ENCODE measurements around the gene PIEZO1. TPM values are rescaled to one million over a fixed set of nuclear protein-coding genes. Genes with fewer than 3 reads are reported as not detected.

Gene PIEZO1
- total RNA-seq, 1 experiment from 2014 or later, result 71.1 TPM

DNA sequence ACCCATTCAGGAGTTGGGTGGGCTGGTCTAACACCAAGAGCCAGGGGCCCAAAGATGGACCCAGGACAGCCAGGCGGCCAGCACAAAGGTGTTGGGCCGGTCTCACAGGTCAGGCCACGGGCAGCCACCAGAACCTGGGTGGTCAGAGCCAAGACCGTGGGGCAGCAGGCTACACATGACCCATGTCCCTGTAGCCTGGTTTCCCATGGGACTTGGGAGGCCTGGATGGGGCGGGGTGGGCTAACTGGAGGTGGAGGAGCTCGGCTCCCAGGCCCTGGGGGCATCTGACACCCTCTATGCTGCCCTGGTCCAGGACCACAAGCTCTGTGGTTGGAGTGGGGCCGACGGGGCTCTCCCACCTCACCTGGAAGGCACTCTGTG is 61.5 kb downstream of the PIEZO1 start:
- H3K9me3 Mint-ChIP-seq, result no peaks in the 10 kb centered on the region
- H2BK5ac ChIP-seq (ENCODE audit: insufficient read length, low read length), result no peak overlapping the region
- H3K27me3 Mint-ChIP-seq (ENCODE audit: low read depth), result no peaks in the 10 kb centered on the region; the same call in 1 of the 2 replicates
- H4K20me1 ChIP-seq (ENCODE audit: control insufficient read depth, insufficient read depth, insufficient read length), result no peaks in the 10 kb centered on the region
- TF ChIP-seq, protein P1, sequence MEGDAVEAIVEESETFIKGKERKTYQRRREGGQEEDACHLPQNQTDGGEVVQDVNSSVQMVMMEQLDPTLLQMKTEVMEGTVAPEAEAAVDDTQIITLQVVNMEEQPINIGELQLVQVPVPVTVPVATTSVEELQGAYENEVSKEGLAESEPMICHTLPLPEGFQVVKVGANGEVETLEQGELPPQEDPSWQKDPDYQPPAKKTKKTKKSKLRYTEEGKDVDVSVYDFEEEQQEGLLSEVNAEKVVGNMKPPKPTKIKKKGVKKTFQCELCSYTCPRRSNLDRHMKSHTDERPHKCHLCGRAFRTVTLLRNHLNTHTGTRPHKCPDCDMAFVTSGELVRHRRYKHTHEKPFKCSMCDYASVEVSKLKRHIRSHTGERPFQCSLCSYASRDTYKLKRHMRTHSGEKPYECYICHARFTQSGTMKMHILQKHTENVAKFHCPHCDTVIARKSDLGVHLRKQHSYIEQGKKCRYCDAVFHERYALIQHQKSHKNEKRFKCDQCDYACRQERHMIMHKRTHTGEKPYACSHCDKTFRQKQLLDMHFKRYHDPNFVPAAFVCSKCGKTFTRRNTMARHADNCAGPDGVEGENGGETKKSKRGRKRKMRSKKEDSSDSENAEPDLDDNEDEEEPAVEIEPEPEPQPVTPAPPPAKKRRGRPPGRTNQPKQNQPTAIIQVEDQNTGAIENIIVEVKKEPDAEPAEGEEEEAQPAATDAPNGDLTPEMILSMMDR (conservative IDR thresholded peaks at IDR 0.05), result no peak
- H3K9me3 ChIP-seq (ENCODE audit: control insufficient read depth, low read depth, low read length), result no peaks in the 10 kb centered on the region
- no peak overlapping the region for H4K5ac ChIP-seq (ENCODE audit: insufficient read length, low read depth, low read length)
- H3K18ac ChIP-seq (ENCODE audit: insufficient read length, low read depth, low read length), result no peak overlapping the region
- no peaks in the 10 kb centered on the region for H3K27me3 ChIP-seq (ENCODE audit: insufficient read depth, low read length)
- H3K9ac ChIP-seq (ENCODE audit: extremely low read depth, insufficient read length, low read length), result no peak overlapping the region
- H3K27ac Mint-ChIP-seq, result peak overlapping the region in 2 of 3 experiments; percentile 14 to 18; a peak in 1 of 7 replicates
- no peak overlapping the region for H3K27ac ChIP-seq (ENCODE audit: insufficient read length, low read depth, low read length)
- peaks cover 10 to 29% (median 27%) of the 10 kb centered on the region in 3 experiments; a peak in 6 of 7 replicates for H3K36me3 Mint-ChIP-seq (ENCODE audit: insufficient read depth in 1 of 3, low read depth in 3 of 3)
- DNase-seq, result no peak
- H4K91ac ChIP-seq (ENCODE audit: insufficient read length, low read depth, low read length), result no peak overlapping the region
- no peaks in the 10 kb centered on the region for H3K79me2 ChIP-seq (ENCODE audit: insufficient read depth, low read length)
- no peak overlapping the region for H3K23ac ChIP-seq (ENCODE audit: insufficient read length, low read depth, low read length)
- H3T11ph ChIP-seq (ENCODE audit: low read length), result no peak overlapping the region
- no peak overlapping the region for H2AK5ac ChIP-seq (ENCODE audit: insufficient read length, low read length)
- H3K56ac ChIP-seq (ENCODE audit: insufficient read length, low read depth, low read length), result no peak overlapping the region
- no peaks in the 10 kb centered on the region for H3K79me1 ChIP-seq (ENCODE audit: insufficient read depth, low read depth, low read length, poor library complexity, severe bottlenecking)
- no peak overlapping the region for H3K4ac ChIP-seq (ENCODE audit: low read depth, low read length)
- H3K14ac ChIP-seq (ENCODE audit: insufficient read depth, low read length), result no peak overlapping the region
- no peak overlapping the region for H2BK20ac ChIP-seq (ENCODE audit: low read depth, low read length, poor library complexity, severe bottlenecking)
- no peak overlapping the region for H2AFZ ChIP-seq (ENCODE audit: low read length)
- no CpG with 5 or more reads among the region's 8 CpGs for WGBS (ENCODE audit: extremely low coverage, insufficient read length, low lambda C conversion rate)
- H3K4me1 Mint-ChIP-seq, result no peaks in the 10 kb centered on the region
- no peaks in the 10 kb centered on the region for H3K23me2 ChIP-seq (ENCODE audit: insufficient read length, low read depth, low read length, poor library complexity, severe bottlenecking)
- H4K8ac ChIP-seq (replicated peaks; ENCODE audit: insufficient read length, low read depth, low read length), result no peak overlapping the region
- H3K4me3 Mint-ChIP-seq, result no peak overlapping the region
- no peak overlapping the region for H3K4me2 ChIP-seq (ENCODE audit: insufficient read depth, insufficient read length, low read length)
- no peaks in the 10 kb centered on the region for H3K4me1 ChIP-seq (ENCODE audit: insufficient read depth, low read length)
- no peak overlapping the region for H2BK12ac ChIP-seq (ENCODE audit: insufficient read length, low read depth, low read length)
- no peak overlapping the region for H2BK120ac ChIP-seq (ENCODE audit: low read depth, low read length, poor library complexity, severe bottlenecking)
- no peak overlapping the region for H2BK15ac ChIP-seq (ENCODE audit: low read depth, low read length)
